Neuronal stem cell (in vitro differentiated cells): Measurements from ENCODE around the gene HOXB3. TPM values are rescaled to one million over a fixed set of nuclear protein-coding genes. Genes with fewer than 3 reads are reported as not detected.

Source experiments
- DNase-seq: peaks from one replicate; pipeline ENCODE4 v3.0.0-alpha.2; 2013; ENCODE audit warnings: low spot score
- H2AFZ ChIP-seq: one replicate; pipeline ENCODE4 v1.6.1; 2013; ENCODE audit warnings: mild to moderate bottlenecking, low read length, inconsistent platforms
- H2AK5ac ChIP-seq: 2 replicates; pipeline ENCODE4 v1.6.1; 2013; ENCODE audit warnings: low read depth, mild to moderate bottlenecking, inconsistent platforms, low read length, moderate library complexity, mixed read lengths
- H2BK120ac ChIP-seq: 2 replicates; pipeline ENCODE4 v1.6.1; 2013; ENCODE audit warnings: low read depth, mild to moderate bottlenecking, inconsistent platforms, low read length, moderate library complexity, mixed read lengths
- H2BK12ac ChIP-seq: one replicate; pipeline ENCODE4 v1.6.1; 2013; ENCODE audit warnings: low read length, inconsistent platforms
- H2BK15ac ChIP-seq: 2 replicates; pipeline ENCODE4 v1.6.1; 2013; ENCODE audit warnings: mild to moderate bottlenecking, low read length, inconsistent platforms, mixed read lengths
- H2BK5ac ChIP-seq: one replicate; pipeline ENCODE4 v1.6.1; 2013; ENCODE audit warnings: inconsistent platforms, mild to moderate bottlenecking, low read length, moderate library complexity
- H3K14ac ChIP-seq: one replicate; pipeline ENCODE4 v1.6.1; 2013; ENCODE audit warnings: low read length, inconsistent platforms
- H3K18ac ChIP-seq: 2 replicates; pipeline ENCODE4 v1.6.1; 2013; ENCODE audit warnings: low read length, inconsistent platforms
- H3K23ac ChIP-seq: 2 replicates; pipeline ENCODE4 v1.6.1; 2013; ENCODE audit warnings: low read depth, mild to moderate bottlenecking, mixed read lengths, low read length, inconsistent platforms; ENCODE audit not compliant: poor library complexity
- H3K27ac ChIP-seq: replicated peaks from 3 replicates; pipeline ENCODE4 v1.5.1; 2013; ENCODE audit warnings: low read length, inconsistent platforms
- H3K27me3 ChIP-seq, 3 experiments: 2 replicates each; pipeline ENCODE4 v1.6.1; 2013; ENCODE audit warnings: low read length in 3 of 3, mild to moderate bottlenecking in 2 of 3, inconsistent platforms in 1 of 3, low read depth in 1 of 3, mixed read lengths in 1 of 3, moderate library complexity in 1 of 3; ENCODE audit not compliant: control insufficient read depth in 3 of 3, insufficient read depth in 3 of 3
- H3K36me3 ChIP-seq, 2 donors: replicated peaks in 1 of 2; 2 replicates each; pipeline ENCODE4 v1.6.1; 2013; ENCODE audit warnings: low read length in 2 of 2; ENCODE audit not compliant: control insufficient read depth in 2 of 2, insufficient read depth in 2 of 2
- H3K4ac ChIP-seq: 2 replicates; pipeline ENCODE4 v1.6.1; 2013; ENCODE audit warnings: inconsistent platforms, mild to moderate bottlenecking, low read length, moderate library complexity
- H3K4me1 ChIP-seq, 2 donors: 1 replicate in 1 of 2; 2 replicates in 1 of 2; pipeline ENCODE4 v1.6.1; 2013; ENCODE audit warnings: low read length in 2 of 2, low read depth in 1 of 2; ENCODE audit not compliant: control insufficient read depth in 2 of 2, insufficient read depth in 1 of 2
- H3K4me2 ChIP-seq: one replicate; pipeline ENCODE4 v1.6.1; 2013; ENCODE audit warnings: mild to moderate bottlenecking, low read length, inconsistent platforms; ENCODE audit not compliant: insufficient read depth, poor library complexity, severe bottlenecking
- H3K4me3 ChIP-seq, 2 donors: 2 replicates each; pipeline ENCODE4 v1.5.1; 2013; ENCODE audit warnings: low read length in 2 of 2, mild to moderate bottlenecking in 2 of 2, inconsistent platforms in 1 of 2, moderate library complexity in 1 of 2
- H3K79me1 ChIP-seq: one replicate; pipeline ENCODE4 v1.6.1; 2013; ENCODE audit warnings: low read depth, mild to moderate bottlenecking, inconsistent platforms, low read length, moderate library complexity
- H3K9ac ChIP-seq: one replicate; pipeline ENCODE4 v1.6.1; 2013; ENCODE audit warnings: mild to moderate bottlenecking, low read depth, low read length, inconsistent platforms; ENCODE audit not compliant: poor library complexity
- H3K9me3 ChIP-seq, 2 donors: replicated peaks in 1 of 2; 2 replicates each; pipeline versions ENCODE3 to v1.6.1; 2013; ENCODE audit warnings: low read length in 2 of 2, mild to moderate bottlenecking in 2 of 2, inconsistent platforms in 1 of 2, low read depth in 1 of 2, mixed read lengths in 1 of 2, moderate library complexity in 1 of 2; ENCODE audit not compliant: control insufficient read depth in 2 of 2, insufficient read depth in 1 of 2
- H4K8ac ChIP-seq: one replicate; pipeline ENCODE4 v1.6.1; 2013; ENCODE audit warnings: low read depth, mild to moderate bottlenecking, inconsistent platforms, low read length, moderate library complexity
- H4K91ac ChIP-seq: one replicate; pipeline ENCODE4 v1.6.1; 2013; ENCODE audit warnings: low read length, low read depth, mild to moderate bottlenecking, inconsistent platforms; ENCODE audit not compliant: poor library complexity
- WGBS, 2 donors: extraction: QIAGEN DNeasy Blood & Tissue Kit; methylation state at CpG; one replicate each; pipeline ENCODE4 v1.1.7; 2013; ENCODE audit warnings: missing lambda C conversion rate in 2 of 2, mixed read lengths in 1 of 2; ENCODE audit not compliant: insufficient read length in 2 of 2, insufficient replicate concordance in 1 of 2; ENCODE audit errors: extremely low coverage in 2 of 2; 5-methylcytosine and 5-hydroxymethylcytosine counted together
- small RNA-seq: library from polyadenylated mRNA; stranded (forward); fragments of <200 nt; extraction: miRNeasy Mini kit (QIAGEN cat#:217004); gene quantifications from one replicate; pipeline ENCODE3, GENCODE V24; 2013; ENCODE audit not compliant: insufficient read depth

Gene HOXB3

GRCh38 chr17:48499735-48500434, 90.2 kb downstream of the HOXB3 start:
- Histone ChIP-seq H3K79me1 (no peaks in the 10 kb centered on the region), H2BK12ac (no peak overlapping the region), H3K18ac (no peak overlapping the region), H3K4ac (no peak overlapping the region), H3K4me1 (no peaks in the 10 kb centered on the region), H3K27me3 (peaks cover 0 to 55% (median 2%) of the 10 kb centered on the region in 3 experiments), H3K9ac (no peak overlapping the region), H3K9me3 (no peaks in the 10 kb centered on the region), H2BK120ac (no peak overlapping the region), H3K14ac (no peak overlapping the region), H2AK5ac (no peak overlapping the region), H3K27ac (no peak overlapping the region), H3K4me2 (no peak overlapping the region), H3K23ac (no peak overlapping the region), H3K4me3 (no peak overlapping the region), H3K36me3 (no peaks in the 10 kb centered on the region), H4K8ac (no peak overlapping the region), H2AFZ (no peak overlapping the region), H4K91ac (no peak overlapping the region), H2BK5ac (no peak overlapping the region), H2BK15ac (no peak overlapping the region)
- no peak for DNase-seq
- no CpG with 5 or more reads among the region's 5 CpGs for WGBS, 2 donors

- no peak overlapping the region for H3K4me3 ChIP-seq
- H4K8ac ChIP-seq: no peak overlapping the region
- no peak overlapping the region for H2BK12ac ChIP-seq
- H3K27ac ChIP-seq: no peak overlapping the region
- no peak overlapping the region for H2AFZ ChIP-seq
- H3K4ac ChIP-seq: no peak overlapping the region
- no CpG with 5 or more reads among the region's 3 CpGs for WGBS, 2 donors
- no peaks in the 10 kb centered on the region for H3K36me3 ChIP-seq
- no peaks in the 10 kb centered on the region for H3K79me1 ChIP-seq
- H3K9ac ChIP-seq: no peak overlapping the region
- no peak overlapping the region for H3K14ac ChIP-seq
- peaks cover 0 to 61% (median 2%) of the 10 kb centered on the region in 3 experiments for H3K27me3 ChIP-seq
- H2BK15ac ChIP-seq: no peak overlapping the region
- H3K18ac ChIP-seq: no peak overlapping the region
- H3K9me3 ChIP-seq: no peaks in the 10 kb centered on the region
- DNase-seq: no peak
- H2BK5ac ChIP-seq: no peak overlapping the region
- no peaks in the 10 kb centered on the region for H3K4me1 ChIP-seq
- no peak overlapping the region for H4K91ac ChIP-seq
- no peak overlapping the region for H3K4me2 ChIP-seq
- H2BK120ac ChIP-seq: no peak overlapping the region
- no peak overlapping the region for H3K23ac ChIP-seq
- H2AK5ac ChIP-seq: no peak overlapping the region
Measured at GRCh38 chr17:48499248-48499647, 90.8 kb downstream of the HOXB3 start.

Small RNA genes lying within 50 kb of the gene (small RNA-seq; reads per million reads assigned to genes)
- gene MIR196A1: not detected
